HG03103 (cell line): ENCODE measurements around the gene WDR5.

Source experiments
- ATAC-seq: cut with Tn5 transposase; IDR thresholded peaks from one replicate; pipeline ENCODE4 v1.9.1; 2021; ENCODE audit warnings: low read depth; ENCODE audit not compliant: unreplicated experiment

Gene WDR5

GRCh38 chr9:134157378-134157885 is 21.6 kb downstream of the WDR5 start:
- ATAC-seq = no peak

GRCh38 chr9:134158242-134158641 is 22.4 kb downstream of the WDR5 start:
- no peak for ATAC-seq

GRCh38 chr9:134158753-134159392 is 23.0 kb downstream of the WDR5 start:
- no peak for ATAC-seq

GRCh38 chr9:134159566-134160245 is 23.8 kb downstream of the WDR5 start:
- no peak for ATAC-seq

- no peak for ATAC-seq
Measured at GRCh38 chr9:134161647-134162046, 25.8 kb downstream of the WDR5 start.

- ATAC-seq = no peak
Measured at GRCh38 chr9:134162212-134162775, 26.4 kb downstream of the WDR5 start.

GRCh38 chr9:134162926-134163370 is 27.1 kb downstream of the WDR5 start:
- no peak for ATAC-seq

GRCh38 chr9:134163371-134164196 is 27.7 kb downstream of the WDR5 start:
- ATAC-seq = no peak

- no peak for ATAC-seq
Measured at GRCh38 chr9:134164879-134165278, 29.0 kb downstream of the WDR5 start.

GRCh38 chr9:134165357-134166315 is 29.8 kb downstream of the WDR5 start:
- ATAC-seq = no peak

GRCh38 chr9:134166374-134166773 is 30.5 kb downstream of the WDR5 start:
- ATAC-seq = no peak

GRCh38 chr9:134167530-134167931 is 31.6 kb downstream of the WDR5 start:
- no peak for ATAC-seq

GRCh38 chr9:134168757-134169550 is 33.1 kb downstream of the WDR5 start:
- ATAC-seq = no peak

GRCh38 chr9:134169724-134170401 is 34.0 kb downstream of the WDR5 start:
- no peak for ATAC-seq

GRCh38 chr9:134170532-134171315 is 34.8 kb downstream of the WDR5 start:
- ATAC-seq = no peak

GRCh38 chr9:134171316-134172197 is 35.7 kb downstream of the WDR5 start:
- ATAC-seq = no peak
